NCI-H774 (cell line): ENCODE measurements around the gene PRAMEF2.
"Not testable (repeated sequence)": the region's sequence is repeated elsewhere in the genome, so short reads cannot be mapped to it uniquely, and the experiment has no call there.

ENCODE experiments used
- DNase-seq: peaks from one replicate; lab custom pipeline; 2025; lab: John Stamatoyannopoulos, UW

PRAMEF2 gene, protein sequence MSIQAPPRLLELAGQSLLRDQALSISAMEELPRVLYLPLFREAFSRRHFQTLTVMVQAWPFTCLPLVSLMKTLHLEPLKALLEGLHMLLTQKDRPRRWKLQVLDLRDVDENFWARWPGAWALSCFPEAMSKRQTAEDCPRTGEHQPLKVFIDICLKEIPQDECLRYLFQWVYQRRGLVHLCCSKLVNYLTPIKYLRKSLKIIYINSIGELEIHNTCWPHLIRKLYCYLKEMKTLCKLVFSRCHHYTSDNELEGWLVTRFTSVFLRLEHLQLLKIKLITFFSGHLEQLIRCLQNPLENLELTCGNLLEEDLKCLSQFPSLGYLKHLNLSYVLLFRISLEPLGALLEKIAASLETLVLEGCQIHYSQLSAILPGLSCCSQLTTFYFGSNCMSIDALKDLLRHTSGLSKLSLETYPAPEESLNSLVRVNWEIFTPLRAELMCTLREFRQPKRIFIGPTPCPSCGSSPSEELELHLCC

DNA sequence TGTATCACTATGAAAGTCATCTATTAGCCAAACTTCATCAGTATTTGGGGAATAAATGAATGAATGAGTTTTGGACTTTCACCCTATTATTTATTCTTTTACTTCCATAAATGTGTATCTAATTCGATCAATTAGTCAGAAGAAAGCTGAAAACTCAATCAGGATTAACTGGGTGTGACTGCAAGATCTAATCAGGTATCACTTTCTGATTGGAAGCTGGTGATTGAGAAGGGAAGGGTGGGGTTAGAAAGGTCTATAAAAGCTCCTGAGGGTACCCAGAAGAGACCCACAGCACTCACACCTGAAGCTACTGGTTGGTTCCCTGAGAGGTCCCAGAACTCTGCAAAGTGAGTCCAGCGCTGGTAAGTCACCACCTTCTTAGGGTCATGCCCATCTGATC, at the start of gene PRAMEF2:
Gene PRAMEF2, plus strand, starts transcription at position 301 of the 400 bp plus-strand sequence. CDS start 1,924 bp downstream, outside the sequence.
- DNase-seq, result not testable (repeated sequence)

DNA sequence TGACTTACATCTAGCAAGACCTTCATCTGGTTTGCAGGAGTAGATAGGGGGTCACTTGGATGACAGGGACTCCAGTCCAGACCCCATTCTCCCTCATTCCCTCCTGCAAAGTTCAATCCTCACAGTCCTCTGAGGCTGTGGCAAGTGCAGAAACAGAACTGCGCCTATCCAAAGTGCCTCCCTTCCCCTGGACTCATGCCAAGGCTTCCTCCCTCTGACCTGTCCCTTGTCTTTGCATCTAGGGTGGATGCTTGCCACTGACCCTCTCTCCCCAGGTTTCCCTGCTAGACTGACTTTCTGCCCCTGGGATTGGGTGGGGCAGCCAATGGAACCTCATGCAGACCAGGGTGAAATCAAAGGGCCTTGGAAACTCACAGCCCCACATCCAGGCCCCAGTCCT, 47.0 kb upstream of the PRAMEF2 start:
- no peak for DNase-seq

DNA sequence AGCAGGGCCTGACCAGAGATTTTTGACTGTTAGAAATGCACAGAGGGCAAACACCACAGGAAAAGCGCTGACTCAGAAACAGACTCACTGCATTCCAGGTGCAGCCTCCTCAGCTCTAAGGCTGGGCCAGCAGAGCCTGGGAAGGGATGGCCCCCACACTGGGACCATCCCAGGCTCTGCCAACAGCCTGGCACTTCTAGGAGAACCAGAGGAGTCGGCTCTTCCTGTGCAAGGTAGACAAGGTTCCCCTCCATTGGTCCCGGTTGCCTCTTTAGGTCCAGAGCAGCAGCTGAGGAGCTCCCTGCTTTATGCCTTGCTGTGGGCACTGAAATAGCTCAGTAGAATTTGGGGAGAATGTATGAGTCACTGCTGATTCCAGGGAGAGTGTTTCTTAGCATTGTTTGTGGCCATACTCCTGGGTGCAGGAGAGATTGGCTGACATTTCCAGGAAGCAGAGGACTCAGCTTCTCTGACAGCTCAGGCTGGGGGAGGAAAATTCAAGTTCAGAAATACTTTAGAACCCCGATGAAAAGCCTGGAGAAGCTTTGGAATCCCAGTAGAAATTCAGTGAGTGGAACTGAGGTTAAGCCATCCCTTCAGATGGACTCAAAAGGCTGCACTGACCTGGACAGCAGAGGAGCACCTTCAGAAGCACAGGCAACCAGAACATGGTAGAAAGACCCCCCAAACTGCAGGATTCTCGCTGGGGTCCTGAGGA, 46.0 kb upstream of the PRAMEF2 start:
- no peak for DNase-seq

DNA sequence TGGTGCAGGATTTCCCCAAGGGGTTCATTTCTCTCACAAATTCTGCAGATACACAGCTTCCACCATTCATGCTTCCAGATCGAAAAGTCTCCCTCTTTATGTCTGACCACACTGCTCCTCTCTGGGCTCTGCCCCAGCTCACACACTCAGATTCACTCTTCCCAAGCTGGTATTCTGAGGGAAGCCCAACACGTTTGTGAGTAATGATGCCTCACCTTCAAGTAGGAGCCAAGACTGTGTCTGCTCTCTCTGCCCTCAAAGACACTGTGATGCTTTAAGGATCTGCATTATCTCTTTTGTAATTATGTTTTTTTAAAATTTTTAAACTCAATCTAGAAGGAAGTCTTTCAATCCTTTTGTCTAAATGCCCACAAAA, 45.5 kb upstream of the PRAMEF2 start:
- no peak for DNase-seq

DNA sequence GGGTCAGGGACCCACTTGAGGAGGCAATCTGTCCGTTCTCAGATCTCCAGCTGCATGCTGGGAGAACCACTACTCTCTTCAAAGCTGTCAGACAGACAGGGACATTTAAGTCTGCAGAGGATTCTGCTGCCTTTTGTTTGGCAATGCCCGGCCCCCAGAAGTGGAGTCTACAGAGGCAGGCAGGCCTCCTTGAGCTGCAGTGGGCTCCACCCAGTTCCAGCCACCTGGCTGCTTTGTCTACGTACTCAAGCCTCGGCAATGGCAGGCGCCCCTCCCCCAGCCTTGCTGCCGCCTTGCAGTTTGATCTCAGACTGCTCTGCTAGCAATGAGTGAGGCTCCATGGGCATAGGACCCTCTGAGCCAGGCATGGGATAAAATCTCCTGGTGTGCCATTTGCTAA, 37.8 kb upstream of the PRAMEF2 start:
- DNase-seq, result not testable (repeated sequence)

DNA sequence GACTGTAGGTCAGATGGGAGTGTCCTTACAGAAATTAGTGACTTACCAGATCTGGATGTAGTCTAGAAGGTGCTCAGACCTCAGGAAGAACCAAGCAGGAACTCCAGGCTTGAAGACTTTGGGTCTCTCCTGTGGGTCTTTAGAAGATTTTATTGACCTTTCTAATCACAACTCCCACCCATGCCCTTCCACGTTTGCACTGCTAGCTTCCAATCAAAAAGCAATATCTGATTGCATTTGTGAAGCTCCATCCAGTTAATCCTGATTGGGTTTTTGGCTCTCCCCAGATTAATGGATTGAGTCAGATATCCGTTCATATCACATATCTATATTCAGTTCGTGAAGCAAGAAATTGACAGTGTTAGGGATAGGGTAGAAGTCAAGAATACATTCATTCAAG, 25.6 kb upstream of the PRAMEF2 start, which contains the start of gene PRAMEF11:
Gene PRAMEF11, minus strand, starts transcription at position 101 of the 400 bp plus-strand sequence. CDS start 2,621 bp downstream, outside the sequence.
- not testable (repeated sequence) for DNase-seq

DNA sequence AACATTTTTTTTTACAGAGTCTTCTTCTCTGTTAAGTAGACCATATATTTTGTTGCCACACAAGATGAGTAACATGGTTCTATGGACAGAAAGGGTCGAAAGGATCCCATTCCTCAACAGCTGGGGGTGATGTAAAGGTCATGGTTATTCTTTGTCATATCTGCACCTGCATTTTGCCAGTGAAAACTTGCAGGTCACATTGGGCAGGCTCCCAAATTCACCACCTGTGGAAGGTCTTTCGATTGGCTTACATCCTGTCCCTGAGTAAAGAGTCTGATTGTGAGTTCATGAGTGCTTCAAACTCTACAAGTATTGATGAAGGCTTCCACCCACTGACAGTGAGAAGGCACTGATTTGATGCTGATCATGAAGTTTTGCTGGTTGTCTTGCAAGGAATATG, 23.6 kb upstream of the PRAMEF2 start:
- DNase-seq, result not testable (repeated sequence)

DNA sequence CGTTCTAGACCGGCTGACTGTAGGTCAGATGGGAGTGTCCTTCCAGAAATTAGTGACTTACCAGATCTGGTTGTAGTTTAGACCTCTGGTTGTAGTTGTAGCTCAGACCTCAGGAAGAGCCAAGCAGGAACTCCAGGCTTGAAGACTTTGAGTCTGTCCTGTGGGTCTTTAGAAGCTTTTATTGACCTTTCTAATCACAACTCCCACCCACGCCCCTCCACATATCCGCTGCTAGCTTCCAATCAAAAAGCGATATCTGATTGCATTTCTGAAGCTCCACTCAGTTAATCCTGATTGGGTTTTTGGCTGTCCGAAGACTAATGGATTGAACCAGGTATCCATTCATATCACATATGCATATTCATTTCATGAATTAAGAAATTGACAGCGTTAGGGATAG, 8.3 kb upstream of the PRAMEF2 start, which contains the start of gene HNRNPCL1:
Gene HNRNPCL1, minus strand, starts transcription at position 101 of the 400 bp plus-strand sequence. CDS start 431 bp downstream, outside the sequence.
- DNase-seq, result not testable (repeated sequence)

DNA sequence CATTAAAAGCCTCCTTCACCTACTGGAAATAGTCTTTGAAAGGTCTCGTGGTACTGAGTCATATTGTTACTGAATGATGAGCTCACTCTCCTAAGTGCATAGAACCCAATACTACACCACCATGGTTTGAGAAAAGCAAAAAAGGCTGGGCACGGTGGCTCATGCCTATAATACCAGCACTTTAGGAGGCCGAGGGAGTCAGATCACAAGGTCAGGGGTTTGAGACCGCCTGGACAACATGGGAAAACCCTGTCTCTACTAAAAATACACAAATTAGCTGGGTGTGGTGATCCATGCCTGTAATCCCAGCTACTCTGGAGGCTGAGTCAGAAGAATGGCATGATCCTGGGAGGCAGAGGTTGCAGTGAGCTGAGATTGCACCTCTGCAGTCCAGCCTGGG, 5.1 kb upstream of the PRAMEF2 start:
- DNase-seq, result no peak

DNA sequence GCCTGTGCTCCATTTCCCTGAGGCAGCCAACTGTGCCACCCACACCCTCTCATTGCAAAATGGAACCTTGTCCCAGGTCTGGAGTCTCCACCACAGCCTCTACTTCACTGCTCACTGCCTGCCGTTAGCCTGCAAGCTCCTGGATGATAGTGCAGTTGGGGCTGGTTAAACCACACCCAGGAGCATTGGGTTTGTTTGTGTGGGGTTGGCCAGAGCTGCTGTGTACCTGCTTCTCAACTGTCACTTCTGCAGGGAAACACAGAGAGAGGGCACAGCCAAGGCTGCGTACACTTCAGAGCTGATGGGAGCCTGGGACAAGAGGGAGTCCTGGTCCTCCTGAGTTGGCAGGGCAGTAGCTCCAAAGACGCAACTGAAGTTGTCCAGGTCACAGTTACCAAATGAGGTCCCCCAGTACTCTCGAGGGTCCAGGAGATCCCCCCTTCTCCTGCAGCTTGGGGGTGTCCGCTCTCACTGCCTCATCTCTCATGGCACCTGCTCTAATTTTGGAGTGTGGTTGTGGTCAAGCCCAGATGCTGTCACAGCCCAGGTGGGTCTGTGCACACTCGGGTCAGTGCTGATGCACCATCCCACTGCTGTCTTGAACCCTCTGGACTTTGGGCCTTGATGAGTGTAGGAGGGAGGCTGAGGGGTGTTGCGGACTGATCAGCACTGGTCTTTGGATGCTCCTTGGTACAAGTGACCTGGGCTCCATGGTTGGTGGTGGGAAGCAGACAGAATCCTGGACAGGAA, 6.4 kb downstream of the PRAMEF2 start:
- not testable (repeated sequence) for DNase-seq

DNA sequence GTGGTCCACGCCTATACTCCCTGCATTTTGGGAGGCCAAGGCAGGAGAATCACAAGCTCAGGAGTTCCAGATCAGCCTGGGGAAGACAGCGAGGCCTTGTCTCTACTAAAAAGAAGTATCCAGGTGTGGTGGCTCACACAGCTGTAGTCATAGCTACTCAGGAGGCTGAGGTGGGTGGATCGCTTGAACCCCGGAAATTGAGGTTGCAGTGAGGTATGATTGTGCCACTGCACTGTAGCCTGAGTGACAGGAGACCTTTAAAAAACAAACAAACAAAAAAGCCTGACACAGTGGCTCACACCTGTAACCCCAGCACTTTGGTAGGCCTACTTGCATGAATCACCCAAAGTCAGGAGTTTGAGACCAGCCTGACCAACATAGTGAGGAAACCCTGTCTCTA, 21.6 kb downstream of the PRAMEF2 start:
- DNase-seq, result not testable (repeated sequence)

DNA sequence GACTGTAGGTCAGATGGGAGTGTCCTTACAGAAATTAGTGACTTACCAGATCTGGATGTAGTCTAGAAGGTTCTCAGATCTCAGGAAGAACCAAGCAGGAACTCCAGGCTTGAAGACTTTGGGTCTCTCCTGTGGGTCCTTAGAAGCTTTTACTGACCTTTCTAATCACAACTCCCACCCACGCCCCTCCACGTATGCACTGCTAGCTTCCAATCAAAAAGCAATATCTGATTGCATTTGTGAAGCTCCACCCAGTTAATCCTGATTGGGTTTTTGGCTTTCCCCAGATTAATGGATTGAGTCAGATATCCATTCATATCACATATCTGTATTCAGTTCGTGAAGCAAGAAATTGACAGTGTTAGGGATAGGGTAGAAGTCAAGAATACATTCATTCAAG, 29.2 kb downstream of the PRAMEF2 start, which contains the start of gene PRAMEF4:
Gene PRAMEF4, minus strand, starts transcription at position 101 of the 400 bp plus-strand sequence. CDS start 2,807 bp downstream, outside the sequence.
- not testable (repeated sequence) for DNase-seq

DNA sequence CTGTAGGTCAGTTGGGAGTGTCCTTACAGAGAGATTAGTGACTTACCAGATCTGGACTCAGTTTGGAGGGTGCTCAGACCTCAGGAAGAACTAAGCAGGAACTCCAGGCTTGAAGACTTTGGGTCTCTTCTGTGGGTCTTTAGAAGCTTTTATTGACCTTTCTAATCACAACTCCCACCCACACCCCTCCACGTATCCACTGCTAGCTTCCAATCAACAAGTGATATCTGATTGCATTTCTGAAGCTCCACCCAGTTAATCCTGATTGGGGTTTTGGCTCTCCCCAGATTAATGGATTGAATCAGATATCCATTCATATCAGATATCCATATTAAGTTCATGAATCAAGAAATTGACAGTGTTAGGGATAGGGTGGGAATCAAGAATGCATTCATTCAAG, 41.3 kb downstream of the PRAMEF2 start, which contains the start of gene PRAMEF10:
Gene PRAMEF10, minus strand, starts transcription at position 101 of the 400 bp plus-strand sequence. CDS start 2,423 bp downstream, outside the sequence.
- DNase-seq, result not testable (repeated sequence)

DNA sequence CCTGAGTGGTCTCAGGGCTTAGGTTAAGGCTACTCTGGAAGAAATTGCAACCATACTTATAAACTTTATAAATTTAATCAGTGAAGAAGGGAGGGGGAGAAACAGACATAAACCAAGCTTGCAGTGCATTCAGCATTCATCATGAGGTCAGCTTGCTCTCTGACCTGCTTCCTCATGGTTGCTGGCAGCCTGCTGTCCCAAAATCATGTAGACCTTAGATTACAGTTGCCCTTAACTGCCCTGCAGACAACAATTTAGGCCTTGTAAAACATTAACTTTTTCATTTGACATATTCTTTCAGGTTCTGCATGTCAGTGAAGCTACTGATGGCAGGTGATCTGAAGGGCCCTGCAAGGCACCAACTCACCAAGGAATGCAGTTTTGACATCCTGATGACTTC, 42.3 kb downstream of the PRAMEF2 start:
- not testable (repeated sequence) for DNase-seq

DNA sequence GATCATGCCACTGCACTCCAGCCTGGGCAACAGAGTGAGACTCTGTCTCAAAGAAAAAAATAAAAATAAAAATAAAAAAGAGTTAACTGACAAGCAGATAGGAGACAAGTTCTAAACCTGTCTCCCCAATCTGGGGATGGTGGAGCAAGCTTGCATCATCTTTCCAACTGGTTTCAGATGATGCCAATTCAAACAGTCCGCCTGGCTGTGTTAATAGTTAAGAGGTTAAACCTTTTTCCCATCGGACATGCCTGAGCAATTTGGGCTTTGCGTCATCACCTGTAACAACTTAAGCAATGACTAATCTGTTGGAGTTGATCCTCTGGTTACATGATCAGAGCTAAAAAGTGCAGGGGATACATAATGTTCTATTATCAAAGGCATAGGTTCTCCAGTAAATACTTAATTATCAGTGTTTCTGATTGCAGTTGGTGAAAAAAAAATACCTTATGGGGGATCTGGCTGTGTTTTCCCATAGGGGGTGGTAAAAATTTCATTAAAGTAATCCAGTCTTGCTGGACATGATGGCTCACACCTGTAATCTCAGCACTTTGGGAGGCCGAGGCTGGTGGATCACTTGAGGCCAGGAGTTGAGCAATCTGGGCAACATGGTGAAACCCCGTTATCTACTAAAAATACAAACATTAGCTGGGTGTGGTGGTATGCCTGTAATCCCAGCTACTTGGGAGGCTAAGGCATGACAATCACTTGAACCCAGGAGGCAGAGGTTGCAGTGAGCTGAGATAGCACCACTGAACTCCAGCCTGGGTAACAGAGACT, 47.1 kb downstream of the PRAMEF2 start:
- DNase-seq, result not testable (repeated sequence)
